Right renal pelvis (tissue), 4 donors: ENCODE results near the gene ESPN. TPM values are rescaled to one million over a fixed set of nuclear protein-coding genes. Genes with fewer than 3 reads are reported as not detected.

Experiments
- DNase-seq, 4 donors: peaks; one replicate each; pipeline ENCODE4 v3.0.0-alpha.2; 2013; ENCODE audit warnings: low read depth in 4 of 4, low spot score in 3 of 4, missing footprints in 1 of 4
- polyA plus RNA-seq, 4 donors: library from polyadenylated mRNA; unstranded; fragments of 120-200 nt; gene quantifications; one replicate each; pipeline ENCODE4 v1.2.1, GENCODE V29; 2013; ENCODE audit not compliant: insufficient read length in 4 of 4

Gene ESPN
- polyA plus RNA-seq, 4 donors: 10.1 to 21.6 (median 16.9) TPM

GRCh38 chr1:6409053-6409452, 15.5 kb upstream of the ESPN start:
- no peak for DNase-seq

- DNase-seq: no peak
Observed at GRCh38 chr1:6409733-6410132, 14.8 kb upstream of the ESPN start.

GRCh38 chr1:6410248-6410893, 14.2 kb upstream of the ESPN start:
- no peak for DNase-seq

- DNase-seq: no peak
Observed at GRCh38 chr1:6412896-6413295, 11.7 kb upstream of the ESPN start.

- no peak for DNase-seq
Observed at GRCh38 chr1:6414443-6414844, 10.1 kb upstream of the ESPN start.

- no peak for DNase-seq
Observed at GRCh38 chr1:6414881-6415626, 9.5 kb upstream of the ESPN start.

- DNase-seq: no peak
Observed at GRCh38 chr1:6416295-6416656, 8.3 kb upstream of the ESPN start.

- DNase-seq: no peak
Observed at GRCh38 chr1:6416906-6417305, 7.7 kb upstream of the ESPN start.

- DNase-seq: no peak
Observed at GRCh38 chr1:6417961-6418667, 6.5 kb upstream of the ESPN start.

- no peak for DNase-seq
Observed at GRCh38 chr1:6418668-6419396, 5.7 kb upstream of the ESPN start.

GRCh38 chr1:6419397-6419803, 5.2 kb upstream of the ESPN start:
- DNase-seq: no peak

- DNase-seq: no peak
Observed at GRCh38 chr1:6419804-6420453, 4.6 kb upstream of the ESPN start, which contains the start of gene HES2. TSS of gene HES2 (minus strand) at chr1:6419919. CDS start at chr1:6419820, 99 bp downstream.

- DNase-seq: no peak
Observed at GRCh38 chr1:6420454-6421042, 4.0 kb upstream of the ESPN start.

GRCh38 chr1:6421266-6421665, 3.3 kb upstream of the ESPN start:
- no peak for DNase-seq

- DNase-seq: no peak
Observed at GRCh38 chr1:6423321-6423999, 1.1 kb upstream of the ESPN start.

GRCh38 chr1:6424000-6424565, 493 bp upstream of the ESPN start:
- no peak for DNase-seq

- no peak for DNase-seq
Observed at GRCh38 chr1:6425658-6426057, 1.1 kb downstream of the ESPN start.

- no peak for DNase-seq
Observed at GRCh38 chr1:6426277-6426971, 1.8 kb downstream of the ESPN start.

- no peak for DNase-seq
Observed at GRCh38 chr1:6426972-6427350, 2.4 kb downstream of the ESPN start.
